Measurements from ENCODE around the gene AHRR. TPM values are rescaled to one million over a fixed set of nuclear protein-coding genes. Genes with fewer than 3 reads are reported as not detected.
A peak's percentile ranks its signal among the peaks of the same experiment; 100 is the strongest.
"Not testable (repeated sequence)": the region's sequence is repeated elsewhere in the genome, so short reads cannot be mapped to it uniquely, and the experiment has no call there.

Gene AHRR
- total RNA-seq (2021) = 1.7 and 2.2 TPM in 2 replicates
- long read RNA-seq, partial matches to known transcripts = 0 of 5 reads
- long read RNA-seq, other reads (novel, unspliced or antisense) = 5 of 5 reads

GRCh38 chr5:321230-321725 is at the start of gene AHRR:
Gene AHRR, plus strand, starts transcription at chr5:321714. Its CDS starts 22,189 bp downstream, at chr5:343903.
- H3K27me3 Mint-ChIP-seq (ENCODE audit: low read depth) = peaks cover 71% of the 10 kb centered on the region
- no peak within 1 kb of the TSS for H3K27ac ChIP-seq (ENCODE audit: insufficient read length, low read depth, low read length)
- H3K9ac ChIP-seq (ENCODE audit: extremely low read depth, insufficient read length, low read length) = no peak within 1 kb of the TSS

GRCh38 chr5:271828-272167 is 49.7 kb upstream of the AHRR start:
- not testable (repeated sequence) for H3K4me2 ChIP-seq (ENCODE audit: insufficient read depth, insufficient read length, low read length)

More at GRCh38 chr5:321230-321725, at the start of gene AHRR:
- Histone ChIP-seq H3K27me3 (ENCODE audit: insufficient read depth, low read length) (peaks cover 27% of the 10 kb centered on the region; the same call in 1 of the 2 replicates), H3T11ph (ENCODE audit: low read length) (no peak within 1 kb of the TSS), H4K91ac (ENCODE audit: insufficient read length, low read depth, low read length) (no peak within 1 kb of the TSS), H4K20me1 (ENCODE audit: control insufficient read depth, insufficient read depth, insufficient read length) (no peaks in the 10 kb centered on the region), H4K5ac (ENCODE audit: insufficient read length, low read depth, low read length) (no peak within 1 kb of the TSS), H3K4ac (ENCODE audit: low read depth, low read length) (no peak within 1 kb of the TSS), H3K79me2 (ENCODE audit: insufficient read depth, low read length) (no peaks in the 10 kb centered on the region), H2BK15ac (ENCODE audit: low read depth, low read length) (no peak within 1 kb of the TSS), H4K8ac (replicated peaks; ENCODE audit: insufficient read length, low read depth, low read length) (no peak within 1 kb of the TSS), H2AFZ (ENCODE audit: low read length) (no peak within 1 kb of the TSS), H3K79me1 (ENCODE audit: insufficient read depth, low read depth, low read length, poor library complexity, severe bottlenecking) (no peaks in the 10 kb centered on the region), H3K23me2 (ENCODE audit: insufficient read length, low read depth, low read length, poor library complexity, severe bottlenecking) (peaks cover 11% of the 10 kb centered on the region), H3K23ac (ENCODE audit: insufficient read length, low read depth, low read length) (no peak within 1 kb of the TSS), H3K18ac (ENCODE audit: insufficient read length, low read depth, low read length) (no peak within 1 kb of the TSS), H2BK12ac (ENCODE audit: insufficient read length, low read depth, low read length) (no peak within 1 kb of the TSS), H3K4me2 (ENCODE audit: insufficient read depth, insufficient read length, low read length) (peak within 1 kb of the TSS; percentile 82), H2BK20ac (ENCODE audit: low read depth, low read length, poor library complexity, severe bottlenecking) (no peak within 1 kb of the TSS), H3K9me3 (ENCODE audit: control insufficient read depth, low read depth, low read length) (no peaks in the 10 kb centered on the region), H2BK5ac (ENCODE audit: insufficient read length, low read length) (no peak within 1 kb of the TSS), H2AK5ac (ENCODE audit: insufficient read length, low read length) (no peak within 1 kb of the TSS), H3K4me1 (ENCODE audit: insufficient read depth, low read length) (no peaks in the 10 kb centered on the region; the same call in 1 of the 2 replicates), H3K56ac (ENCODE audit: insufficient read length, low read depth, low read length) (no peak within 1 kb of the TSS), H3K14ac (ENCODE audit: insufficient read depth, low read length) (no peak within 1 kb of the TSS; the same call in 1 of the 2 replicates), H2BK120ac (ENCODE audit: low read depth, low read length, poor library complexity, severe bottlenecking) (no peak within 1 kb of the TSS)
- H3K36me3 Mint-ChIP-seq (ENCODE audit: insufficient read depth in 1 of 3, low read depth in 3 of 3) = peaks cover 0 to 2% (median 0%) of the 10 kb centered on the region in 3 experiments; a peak in 1 of 7 replicates
- TF ChIP-seq, protein P1, sequence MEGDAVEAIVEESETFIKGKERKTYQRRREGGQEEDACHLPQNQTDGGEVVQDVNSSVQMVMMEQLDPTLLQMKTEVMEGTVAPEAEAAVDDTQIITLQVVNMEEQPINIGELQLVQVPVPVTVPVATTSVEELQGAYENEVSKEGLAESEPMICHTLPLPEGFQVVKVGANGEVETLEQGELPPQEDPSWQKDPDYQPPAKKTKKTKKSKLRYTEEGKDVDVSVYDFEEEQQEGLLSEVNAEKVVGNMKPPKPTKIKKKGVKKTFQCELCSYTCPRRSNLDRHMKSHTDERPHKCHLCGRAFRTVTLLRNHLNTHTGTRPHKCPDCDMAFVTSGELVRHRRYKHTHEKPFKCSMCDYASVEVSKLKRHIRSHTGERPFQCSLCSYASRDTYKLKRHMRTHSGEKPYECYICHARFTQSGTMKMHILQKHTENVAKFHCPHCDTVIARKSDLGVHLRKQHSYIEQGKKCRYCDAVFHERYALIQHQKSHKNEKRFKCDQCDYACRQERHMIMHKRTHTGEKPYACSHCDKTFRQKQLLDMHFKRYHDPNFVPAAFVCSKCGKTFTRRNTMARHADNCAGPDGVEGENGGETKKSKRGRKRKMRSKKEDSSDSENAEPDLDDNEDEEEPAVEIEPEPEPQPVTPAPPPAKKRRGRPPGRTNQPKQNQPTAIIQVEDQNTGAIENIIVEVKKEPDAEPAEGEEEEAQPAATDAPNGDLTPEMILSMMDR (conservative IDR thresholded peaks at IDR 0.05) = peak; percentile 64
- peaks cover 13 to 15% of the 10 kb centered on the region in 2 experiments for H3K4me1 Mint-ChIP-seq
- DNase-seq = peak; percentile 71
- H3K4me3 Mint-ChIP-seq = peak within 1 kb of the TSS; percentile 60 to 79
- H3K27ac Mint-ChIP-seq = no peak within 1 kb of the TSS
- peaks cover 0 to 2% of the 10 kb centered on the region in 2 experiments; a peak in 1 of 5 replicates for H3K9me3 Mint-ChIP-seq
- no CpG with 5 or more reads among the region's 51 CpGs for WGBS (ENCODE audit: extremely low coverage, insufficient read length, low lambda C conversion rate)

More at GRCh38 chr5:271828-272167, 49.7 kb upstream of the AHRR start:
- peak overlapping the region; percentile 51; the same call in 1 of the 2 replicates for H3K14ac ChIP-seq (ENCODE audit: insufficient read depth, low read length)
- not testable (repeated sequence) for H3K4me1 ChIP-seq (ENCODE audit: insufficient read depth, low read length); H2AK5ac ChIP-seq (ENCODE audit: insufficient read length, low read length); H3K18ac ChIP-seq (ENCODE audit: insufficient read length, low read depth, low read length); H3K79me2 ChIP-seq (ENCODE audit: insufficient read depth, low read length); H3K27me3 ChIP-seq (ENCODE audit: insufficient read depth, low read length); H2BK20ac ChIP-seq (ENCODE audit: low read depth, low read length, poor library complexity, severe bottlenecking); H3K4ac ChIP-seq (ENCODE audit: low read depth, low read length); H3K27me3 Mint-ChIP-seq (ENCODE audit: low read depth); H3K9me3 ChIP-seq (ENCODE audit: control insufficient read depth, low read depth, low read length); H2BK12ac ChIP-seq (ENCODE audit: insufficient read length, low read depth, low read length); H3K9ac ChIP-seq (ENCODE audit: extremely low read depth, insufficient read length, low read length); H3K56ac ChIP-seq (ENCODE audit: insufficient read length, low read depth, low read length); H3K9me3 Mint-ChIP-seq; H3K23me2 ChIP-seq (ENCODE audit: insufficient read length, low read depth, low read length, poor library complexity, severe bottlenecking); H3K79me1 ChIP-seq (ENCODE audit: insufficient read depth, low read depth, low read length, poor library complexity, severe bottlenecking); H2AFZ ChIP-seq (ENCODE audit: low read length); H4K20me1 ChIP-seq (ENCODE audit: control insufficient read depth, insufficient read depth, insufficient read length); H4K5ac ChIP-seq (ENCODE audit: insufficient read length, low read depth, low read length); DNase-seq; H2BK120ac ChIP-seq (ENCODE audit: low read depth, low read length, poor library complexity, severe bottlenecking); H3K27ac ChIP-seq (ENCODE audit: insufficient read length, low read depth, low read length); H2BK5ac ChIP-seq (ENCODE audit: insufficient read length, low read length); H4K8ac ChIP-seq (replicated peaks; ENCODE audit: insufficient read length, low read depth, low read length); H4K91ac ChIP-seq (ENCODE audit: insufficient read length, low read depth, low read length); H3K23ac ChIP-seq (ENCODE audit: insufficient read length, low read depth, low read length); H2BK15ac ChIP-seq (ENCODE audit: low read depth, low read length); H3T11ph ChIP-seq (ENCODE audit: low read length)
- Mint-ChIP-seq H3K36me3 (ENCODE audit: insufficient read depth in 1 of 3, low read depth in 3 of 3) (peaks cover 12 to 38% (median 35%) of the 10 kb centered on the region in 3 experiments), H3K4me3 (peak overlapping the region; percentile 82 to 93), H3K27ac (0 out of 7 replicates have a peak overlapping the region, but pooled peaks of 1 of the 3 experiments have one; percentile 55), H3K4me1 (peaks cover 11 to 20% of the 10 kb centered on the region in 2 experiments)
- no CpG with 5 or more reads among the region's 41 CpGs for WGBS (ENCODE audit: extremely low coverage, insufficient read length, low lambda C conversion rate)
